PC-9 (cell line): Measurements from ENCODE around the gene ETV1. TPM values are rescaled to one million over a fixed set of nuclear protein-coding genes. Genes with fewer than 3 reads are reported as not detected.

Experiments
- BruUV-seq: library from RNA; stranded (reverse); fragments of 400-500 nt; replicated peaks from 2 replicates; lab custom pipeline; 2021; lab: Mats Ljungman, UMichigan
- CTCF ChIA-PET: fragments of 300-600 bp; sonication (Branson Sonifier 250); formaldehyde crosslinking; loops from one replicate; lab custom pipeline; 2022; ENCODE audit warnings: antibody characterized with exemption; lab: Charles Lee
- POLR2A ChIA-PET: fragments of 300-600 bp; sonication (Branson Sonifier 250); formaldehyde crosslinking; loops from one replicate; lab custom pipeline; 2022; ENCODE audit warnings: antibody characterized with exemption; ENCODE audit not compliant: unreplicated experiment; lab: Charles Lee
- DNase-seq, 2 experiments: peaks; one replicate each; pipeline versions ENCODE4 v3.0.0 to v3.0.0-alpha.2; 2015 to 2022; ENCODE audit warnings: mixed read lengths in 1 of 2
- H2AFZ ChIP-seq: fragments of 200-600 bp; sonication (generic); 2 replicates; pipeline ENCODE4 v1.8.1; 2017; ENCODE audit warnings: antibody characterized with exemption
- H3F3A ChIP-seq: fragments of 200-600 bp; sonication (generic); 2 replicates; pipeline ENCODE4 v1.8.1; 2017; ENCODE audit warnings: antibody characterized with exemption, mild to moderate bottlenecking, low read depth; ENCODE audit not compliant: insufficient read depth
- H3K27ac ChIP-seq: fragments of 200-600 bp; sonication (generic); 2 replicates; pipeline ENCODE4 v1.6.1; 2016; ENCODE audit warnings: mixed run types
- H3K27me3 ChIP-seq: fragments of 200-600 bp; sonication (generic); 2 replicates; pipeline ENCODE4 v1.6.1; 2016; ENCODE audit warnings: low read depth, mixed run types; ENCODE audit not compliant: insufficient read depth
- H3K36me3 ChIP-seq: fragments of 200-600 bp; sonication (generic); 2 replicates; pipeline ENCODE4 v1.6.1; 2016; ENCODE audit warnings: low read depth, mixed run types
- H3K4me1 ChIP-seq: fragments of 200-600 bp; sonication (generic); replicated peaks from 2 replicates; pipeline ENCODE4 v1.6.1; 2016; ENCODE audit warnings: mixed run types; ENCODE audit not compliant: insufficient read depth
- H3K4me2 ChIP-seq: fragments of 200-600 bp; sonication (generic); 2 replicates; pipeline ENCODE4 v1.6.1; 2017; ENCODE audit warnings: mixed run types
- H3K4me3 ChIP-seq: fragments of 200-600 bp; sonication (generic); 2 replicates; pipeline ENCODE4 v1.6.1; 2016; ENCODE audit warnings: mixed run types
- H3K79me2 ChIP-seq: fragments of 200-600 bp; sonication (generic); 2 replicates; pipeline ENCODE4 v1.6.1; 2017; ENCODE audit warnings: low read depth, mixed run types
- H3K9me2 ChIP-seq: fragments of 200-600 bp; sonication (generic); 2 replicates; pipeline ENCODE4 v1.8.1; 2017; ENCODE audit warnings: mild to moderate bottlenecking; ENCODE audit not compliant: insufficient read depth
- H3K9me3 ChIP-seq: fragments of 200-600 bp; sonication (generic); 2 replicates; pipeline ENCODE4 v1.8.1; 2016; ENCODE audit warnings: low read depth; ENCODE audit not compliant: insufficient read depth
- H4K20me1 ChIP-seq: fragments of 200-600 bp; sonication (generic); 2 replicates; pipeline ENCODE4 v1.8.1; 2017; ENCODE audit not compliant: insufficient read depth
- CTCF ChIP-seq: fragments of 200-600 bp; sonication (generic); conservative IDR thresholded peaks from 2 replicates; pipeline ENCODE4 v1.6.1; 2017; ENCODE audit warnings: mixed run types, antibody characterized with exemption, mild to moderate bottlenecking, moderate library complexity
- EZH2 ChIP-seq: fragments of 200-600 bp; sonication (generic); IDR thresholded peaks from 2 replicates; pipeline ENCODE4 v1.8.0; 2017; ENCODE audit warnings: antibody characterized with exemption, low read depth
- intact Hi-C: fragments of 100-400 bp; cut with micrococcal nuclease; formaldehyde crosslinking; loops from one replicate; pipeline ENCODE4 v1.10.0; 2022; ENCODE audit not compliant: unreplicated experiment
- total RNA-seq: library from RNA; stranded (reverse); gene quantifications from 2 replicates; pipeline ENCODE4 v1.2.3, GENCODE V29; 2021

ETV1 gene
- total RNA-seq, 1 experiment from 2014 or later = 9.0 TPM

GRCh38 chr7:13947535-13947934, 41.9 kb downstream of the ETV1 start:
- CTCF ChIA-PET = no interaction called here
- BruUV-seq = no TSS peak
- intact Hi-C loops = no loop called here

GRCh38 chr7:13946181-13946580, 43.3 kb downstream of the ETV1 start:
- ChIA-PET POLR2A (interaction anchor here (0.6 kb wide), 1 partner anchor 1340 kb away, joined by 3 read pairs; no protein-coding TSS in a partner anchor), CTCF (no interaction called here)
- H3K4me3 ChIP-seq = no peak overlapping the region
- H3K27me3 ChIP-seq = no peaks in the 10 kb centered on the region
- H3K36me3 ChIP-seq = no peaks in the 10 kb centered on the region
- H3K9me3 ChIP-seq = no peaks in the 10 kb centered on the region
- TF ChIP-seq CTCF (no peak), EZH2 (no peak)
- H3F3A ChIP-seq = no peaks in the 10 kb centered on the region
- no peak overlapping the region for H3K27ac ChIP-seq
- H3K9me2 ChIP-seq = no peaks in the 10 kb centered on the region
- BruUV-seq = no TSS peak
- H3K79me2 ChIP-seq = no peaks in the 10 kb centered on the region
- H3K4me1 ChIP-seq = no peaks in the 10 kb centered on the region
- H3K4me2 ChIP-seq = no peak overlapping the region
- intact Hi-C loops = no loop called here
- H4K20me1 ChIP-seq = no peaks in the 10 kb centered on the region
- DNase-seq = no peak
- H2AFZ ChIP-seq = no peak overlapping the region

More at GRCh38 chr7:13947535-13947934, 41.9 kb downstream of the ETV1 start:
- DNase-seq = no peak
- no peak overlapping the region for H2AFZ ChIP-seq
- H3K27me3 ChIP-seq = no peaks in the 10 kb centered on the region
- no peaks in the 10 kb centered on the region for H3K9me2 ChIP-seq
- H3K4me1 ChIP-seq = no peaks in the 10 kb centered on the region
- no peak overlapping the region for H3K27ac ChIP-seq
- no peak for TF ChIP-seq EZH2
- TF ChIP-seq CTCF = no peak
- no peaks in the 10 kb centered on the region for H4K20me1 ChIP-seq
- no peaks in the 10 kb centered on the region for H3K9me3 ChIP-seq
- H3K79me2 ChIP-seq = no peaks in the 10 kb centered on the region
- H3F3A ChIP-seq = no peaks in the 10 kb centered on the region
- no peak overlapping the region for H3K4me3 ChIP-seq
- POLR2A ChIA-PET = interaction anchor here (0.6 kb wide), 1 partner anchor 34 kb away, joined by 7 read pairs; no protein-coding TSS in a partner anchor
- no peaks in the 10 kb centered on the region for H3K36me3 ChIP-seq
- H3K4me2 ChIP-seq = no peak overlapping the region

- H3K4me3 ChIP-seq = no peak overlapping the region
These were observed 43.8 kb downstream of the ETV1 start for GRCh38 chr7:13945670-13946069.

More at GRCh38 chr7:13945670-13946069, 43.8 kb downstream of the ETV1 start:
- TF ChIP-seq EZH2 (no peak), CTCF (no peak)
- Histone ChIP-seq H2AFZ (no peak overlapping the region), H3K36me3 (no peaks in the 10 kb centered on the region), H3K27ac (no peak overlapping the region), H4K20me1 (no peaks in the 10 kb centered on the region), H3K4me2 (no peak overlapping the region), H3F3A (no peaks in the 10 kb centered on the region), H3K9me3 (no peaks in the 10 kb centered on the region), H3K79me2 (no peaks in the 10 kb centered on the region), H3K27me3 (no peaks in the 10 kb centered on the region), H3K4me1 (no peaks in the 10 kb centered on the region), H3K9me2 (no peaks in the 10 kb centered on the region)
- no peak for DNase-seq
- intact Hi-C loops = no loop called here
- POLR2A ChIA-PET = no interaction called here
- CTCF ChIA-PET = no interaction called here
- no TSS peak for BruUV-seq
